C4-2B (cell line): ENCODE results near the gene HSPA4.
"Not testable (repeated sequence)": the region's sequence is repeated elsewhere in the genome, so short reads cannot be mapped to it uniquely, and the experiment has no call there.

Experiments used
- H3K27ac ChIP-seq: fragments of 450-650 bp; 2 replicates; pipeline ENCODE4 v1.5.1; 2017
- ZFX ChIP-seq: fragments of 450-650 bp; IDR thresholded peaks from 2 replicates; pipeline ENCODE4 v1.6.1; 2017
- TF ChIP-seq, protein P1 (sequence below): fragments of 450-650 bp; conservative IDR thresholded peaks from 2 replicates; pipeline ENCODE4 v1.5.1; 2017; ENCODE audit warnings: mild to moderate bottlenecking

The HSPA4 gene

DNA sequence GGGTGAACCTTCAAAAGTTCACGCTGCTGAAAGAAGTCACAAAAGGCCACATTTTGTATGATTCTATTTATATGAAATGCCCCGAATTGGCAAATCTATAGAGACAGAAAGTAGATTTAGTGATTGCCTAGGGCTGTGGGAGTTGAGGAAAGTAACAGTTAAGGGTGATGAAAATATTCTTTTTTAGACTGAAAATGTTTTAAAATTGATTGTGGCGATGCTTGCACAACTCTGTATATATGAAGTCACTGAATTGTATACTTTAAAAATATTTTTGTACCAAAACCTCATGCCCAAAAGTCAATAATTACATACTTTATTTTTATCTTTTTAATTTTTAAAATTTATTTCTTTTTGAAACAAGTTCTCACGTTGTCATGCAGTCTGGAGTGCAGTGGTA is 30.3 kb downstream of the HSPA4 start:
- H3K27ac ChIP-seq: no peak overlapping the region

DNA sequence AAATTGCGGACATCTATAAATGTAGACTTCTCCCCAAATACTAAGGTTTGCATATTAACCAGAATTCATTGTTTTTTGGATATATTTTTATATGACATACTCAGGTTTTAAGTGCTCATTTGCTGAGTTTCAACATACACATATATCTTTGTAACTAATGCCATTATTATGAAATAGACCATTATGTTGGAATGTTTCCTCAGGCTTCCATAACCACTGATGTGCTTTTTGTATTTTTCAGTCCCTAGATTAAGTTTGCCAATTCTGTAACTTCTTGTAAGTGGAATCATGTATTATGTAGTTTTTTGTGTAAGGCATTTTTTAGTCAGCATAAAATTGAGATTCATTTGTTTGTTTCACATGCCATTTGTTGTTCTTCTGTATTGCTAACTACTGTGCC is 32.1 kb downstream of the HSPA4 start:
- TF ChIP-seq ZFX: no peak
- TF ChIP-seq, protein P1, sequence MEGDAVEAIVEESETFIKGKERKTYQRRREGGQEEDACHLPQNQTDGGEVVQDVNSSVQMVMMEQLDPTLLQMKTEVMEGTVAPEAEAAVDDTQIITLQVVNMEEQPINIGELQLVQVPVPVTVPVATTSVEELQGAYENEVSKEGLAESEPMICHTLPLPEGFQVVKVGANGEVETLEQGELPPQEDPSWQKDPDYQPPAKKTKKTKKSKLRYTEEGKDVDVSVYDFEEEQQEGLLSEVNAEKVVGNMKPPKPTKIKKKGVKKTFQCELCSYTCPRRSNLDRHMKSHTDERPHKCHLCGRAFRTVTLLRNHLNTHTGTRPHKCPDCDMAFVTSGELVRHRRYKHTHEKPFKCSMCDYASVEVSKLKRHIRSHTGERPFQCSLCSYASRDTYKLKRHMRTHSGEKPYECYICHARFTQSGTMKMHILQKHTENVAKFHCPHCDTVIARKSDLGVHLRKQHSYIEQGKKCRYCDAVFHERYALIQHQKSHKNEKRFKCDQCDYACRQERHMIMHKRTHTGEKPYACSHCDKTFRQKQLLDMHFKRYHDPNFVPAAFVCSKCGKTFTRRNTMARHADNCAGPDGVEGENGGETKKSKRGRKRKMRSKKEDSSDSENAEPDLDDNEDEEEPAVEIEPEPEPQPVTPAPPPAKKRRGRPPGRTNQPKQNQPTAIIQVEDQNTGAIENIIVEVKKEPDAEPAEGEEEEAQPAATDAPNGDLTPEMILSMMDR: no peak
- H3K27ac ChIP-seq: no peak overlapping the region

More for the DNA sequence above, 30.3 kb downstream of the HSPA4 start:
- TF ChIP-seq, protein P1: no peak
- no peak for TF ChIP-seq ZFX

DNA sequence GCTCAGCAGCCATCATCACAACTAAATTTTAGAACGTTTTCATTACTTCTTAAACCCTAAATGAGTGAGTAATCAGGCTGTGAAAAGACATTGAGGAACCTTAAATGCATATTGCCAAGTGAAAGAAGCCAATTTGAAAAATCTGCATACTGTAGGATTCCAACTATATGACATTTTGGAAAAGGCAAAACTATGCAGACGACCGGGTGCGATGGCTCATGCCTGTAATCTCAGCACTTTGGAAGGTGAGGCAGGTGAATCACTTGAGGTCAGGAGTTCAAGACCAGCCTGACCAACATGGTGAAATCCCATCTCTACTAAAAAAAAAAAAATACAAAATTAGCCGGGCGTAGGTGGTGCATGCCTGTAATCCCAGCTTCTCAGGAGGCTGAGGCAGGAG is 33.4 kb downstream of the HSPA4 start:
- not testable (repeated sequence) for H3K27ac ChIP-seq

DNA sequence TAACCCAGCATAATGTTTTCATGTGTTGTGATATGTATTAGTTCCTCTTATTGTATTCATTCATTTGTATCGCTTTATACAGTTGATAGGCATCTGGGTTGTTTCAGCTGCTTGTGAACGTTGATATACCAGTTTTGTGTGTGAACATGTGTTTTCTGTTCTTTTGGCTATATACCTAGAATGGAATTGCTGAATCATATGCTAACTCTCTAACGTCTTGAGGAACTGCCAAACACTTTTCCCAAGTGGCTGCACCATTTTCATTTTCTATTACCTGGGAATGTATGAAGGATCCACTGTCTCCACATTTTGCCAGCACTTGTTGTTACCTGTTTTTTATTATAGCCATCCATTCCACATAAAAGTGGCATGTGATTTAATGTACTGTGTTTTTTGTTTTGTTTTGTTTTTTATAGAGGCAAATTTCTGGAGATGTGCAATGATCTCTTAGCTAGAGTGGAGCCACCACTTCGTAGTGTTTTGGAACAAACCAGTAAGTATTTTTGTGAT is 34.6 kb downstream of the HSPA4 start:
- TF ChIP-seq, protein P1: no peak
- TF ChIP-seq ZFX: no peak
- H3K27ac ChIP-seq: no peak overlapping the region

DNA sequence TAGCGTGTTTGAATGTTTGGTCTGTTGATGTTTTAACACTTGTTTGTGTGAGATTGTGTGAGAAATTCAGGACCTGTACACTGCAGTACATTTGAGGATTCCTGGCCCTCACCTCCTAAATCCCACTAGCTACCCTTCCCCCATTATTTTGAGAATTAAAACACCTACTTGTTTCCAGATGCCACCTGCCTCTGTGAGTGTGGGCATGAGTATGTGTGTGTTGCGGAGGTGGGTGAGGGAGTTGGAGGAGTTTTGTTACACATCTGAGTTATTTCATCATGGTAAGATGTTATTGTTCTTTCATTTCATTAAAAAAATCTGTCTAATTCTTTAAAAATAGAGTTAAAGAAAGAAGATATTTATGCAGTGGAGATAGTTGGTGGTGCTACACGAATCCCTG is 36.3 kb downstream of the HSPA4 start:
- no peak overlapping the region for H3K27ac ChIP-seq
- TF ChIP-seq ZFX: no peak
- TF ChIP-seq, protein P1: no peak

DNA sequence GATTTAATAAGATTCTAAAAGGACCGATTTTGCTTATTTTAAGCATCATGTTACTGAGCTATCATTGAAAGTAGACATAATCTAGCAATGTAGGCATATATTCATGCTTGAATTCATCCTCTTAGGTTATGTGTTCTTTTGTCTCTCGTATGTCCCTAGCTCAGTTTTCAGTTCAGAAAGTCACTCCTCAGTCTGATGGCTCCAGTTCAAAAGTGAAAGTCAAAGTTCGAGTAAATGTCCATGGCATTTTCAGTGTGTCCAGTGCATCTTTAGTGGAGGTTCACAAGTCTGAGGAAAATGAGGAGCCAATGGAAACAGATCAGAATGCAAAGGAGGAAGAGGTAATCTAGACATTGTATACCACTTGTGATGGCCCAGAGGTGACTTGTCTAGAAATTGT is 39.2 kb downstream of the HSPA4 start:
- TF ChIP-seq, protein P1: no peak
- no peak for TF ChIP-seq ZFX
- H3K27ac ChIP-seq: no peak overlapping the region

DNA sequence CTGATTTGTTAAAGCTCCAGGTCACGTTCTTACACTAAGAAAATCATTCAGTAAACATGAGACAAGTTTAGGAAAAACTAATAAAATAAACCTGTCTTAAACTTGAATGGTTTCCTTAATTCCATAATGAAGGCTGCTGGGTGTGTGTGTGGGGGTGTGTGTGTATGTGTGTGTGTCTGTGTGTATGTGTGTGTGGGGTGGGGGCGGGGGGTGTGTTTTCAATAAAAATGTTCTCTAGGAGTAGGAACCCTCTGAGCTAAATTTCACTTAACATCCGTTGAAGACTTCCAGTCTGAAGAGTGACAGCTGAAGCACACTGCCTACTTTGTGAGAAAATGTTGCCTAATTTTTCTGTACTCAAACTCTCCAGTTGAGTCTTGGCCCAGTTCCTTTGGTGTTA is 54.5 kb downstream of the HSPA4 start:
- TF ChIP-seq, protein P1: no peak

DNA sequence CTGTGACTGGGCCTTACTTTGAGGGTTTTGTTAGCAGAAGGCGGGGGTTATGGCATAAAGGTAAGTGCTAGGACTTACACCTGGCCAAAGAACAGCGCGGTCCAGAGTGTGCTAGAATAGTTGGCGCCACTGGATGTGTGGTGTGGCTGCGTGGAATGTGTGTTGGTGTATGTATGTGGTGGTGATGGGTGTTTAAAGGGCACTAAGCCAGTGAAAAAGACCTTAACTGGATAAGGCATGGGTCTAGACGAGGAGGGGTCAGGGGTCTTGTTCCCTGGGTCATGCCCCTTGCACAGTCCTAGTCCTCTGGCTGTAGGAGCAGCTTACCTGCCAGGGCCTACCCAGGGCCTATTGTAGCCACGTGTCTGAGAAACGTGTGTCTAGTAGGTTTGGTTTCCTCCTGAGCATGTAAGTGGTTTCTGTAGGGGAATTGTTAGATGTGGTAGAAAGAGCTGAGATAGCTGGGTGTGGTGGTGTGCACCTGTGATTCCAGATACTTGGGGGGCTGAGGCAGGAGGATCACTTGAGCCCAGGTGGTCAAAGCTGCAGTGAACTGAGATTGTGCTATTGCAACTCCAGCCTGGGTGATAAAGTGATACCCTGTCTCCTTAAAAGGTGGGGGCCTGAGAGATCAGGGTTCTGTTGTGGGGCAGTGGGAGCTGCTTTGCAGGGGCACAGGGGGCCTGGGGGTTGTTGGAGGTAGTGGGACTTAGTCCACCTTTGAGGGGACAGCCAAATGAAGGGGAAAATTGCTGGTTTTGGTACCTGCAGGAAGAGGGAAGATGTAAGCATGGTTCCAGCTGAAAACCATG is 55.2 kb downstream of the HSPA4 start:
- no peak for TF ChIP-seq ZFX
- TF ChIP-seq, protein P1: no peak
- no peak overlapping the region for H3K27ac ChIP-seq

More for the DNA sequence above, 54.5 kb downstream of the HSPA4 start:
- H3K27ac ChIP-seq: no peak overlapping the region
